Frontal cortex (tissue), 4 donors: Measurements from ENCODE around the gene CATSPER1. TPM values are rescaled to one million over a fixed set of nuclear protein-coding genes. Genes with fewer than 3 reads are reported as not detected.
"Not testable (repeated sequence)": the region's sequence is repeated elsewhere in the genome, so short reads cannot be mapped to it uniquely, and the experiment has no call there.

Source experiments
- DNase-seq, 2 donors: peaks; one replicate each; pipeline ENCODE4 v3.0.0; 2012; ENCODE audit warnings: low spot score in 2 of 2
- FAIRE-seq: peaks from 2 replicates; lab custom pipeline; 2012; peaks lifted over from hg19 to GRCh38; lab: Jason Lieb, UNC
- total RNA-seq: library from RNA; depleted of rRNA; stranded (reverse); fragments of >200 nt; gene quantifications from one replicate; pipeline ENCODE4 v1.2.3, GENCODE V29; 2014
- donor health status: control.
- donor health status: control.
- donor health status: control.

CATSPER1 gene
- total RNA-seq, 1 donor from 2014 or later: not detected

- FAIRE-seq (no peak), DNase-seq (no peak)
These were observed 26.3 kb upstream of the CATSPER1 start for GRCh38 chr11:66052664-66052982.

- no peak for FAIRE-seq
- DNase-seq: peak; percentile 98 to 99
These were observed 25.7 kb upstream of the CATSPER1 start, which contains the start of gene SF3B2 for GRCh38 chr11:66051766-66052663. Gene SF3B2, plus strand, starts transcription at chr11:66052364. Its CDS starts 21 bp downstream, at chr11:66052385.

DNA sequence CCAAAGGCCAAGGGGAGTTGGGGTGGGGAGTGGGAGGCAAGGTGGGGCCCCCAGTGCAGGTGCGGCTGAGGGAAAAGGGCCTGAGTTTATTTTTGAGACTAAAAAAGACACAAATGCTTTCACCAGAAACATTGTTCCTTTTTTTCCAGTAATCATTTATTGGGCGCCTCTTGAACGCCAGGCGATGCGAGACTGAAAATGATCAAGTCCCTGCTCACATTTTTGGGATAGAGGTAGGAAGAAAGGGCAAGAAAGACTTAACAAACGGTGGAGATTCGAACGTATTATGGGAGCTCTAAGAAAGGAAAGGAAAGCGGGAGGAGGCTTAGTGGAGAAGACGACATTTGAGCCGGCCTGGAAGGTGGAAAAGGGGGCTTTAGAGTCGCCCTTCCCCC is 25.1 kb upstream of the CATSPER1 start:
- DNase-seq (no peak), FAIRE-seq (no peak)

GRCh38 chr11:66050581-66051231 is 24.4 kb upstream of the CATSPER1 start:
- FAIRE-seq (no peak), DNase-seq (peak in 1 of 2 donors; percentile 46)

- FAIRE-seq (no peak), DNase-seq (peak in 1 of 2 donors; percentile 46)
These were observed 22.5 kb upstream of the CATSPER1 start, which contains the start of gene GAL3ST3 for GRCh38 chr11:66048547-66049323. Gene GAL3ST3, minus strand, starts transcription at chr11:66049161. Its CDS starts 3,746 bp downstream, at chr11:66045415.

- DNase-seq (peak in 1 of 2 donors; percentile 16), FAIRE-seq (no peak)
These were observed 21.5 kb upstream of the CATSPER1 start for GRCh38 chr11:66047541-66048365.

- DNase-seq (peak in 1 of 2 donors; percentile 5), FAIRE-seq (no peak)
These were observed 20.6 kb upstream of the CATSPER1 start for GRCh38 chr11:66046901-66047300.

DNA sequence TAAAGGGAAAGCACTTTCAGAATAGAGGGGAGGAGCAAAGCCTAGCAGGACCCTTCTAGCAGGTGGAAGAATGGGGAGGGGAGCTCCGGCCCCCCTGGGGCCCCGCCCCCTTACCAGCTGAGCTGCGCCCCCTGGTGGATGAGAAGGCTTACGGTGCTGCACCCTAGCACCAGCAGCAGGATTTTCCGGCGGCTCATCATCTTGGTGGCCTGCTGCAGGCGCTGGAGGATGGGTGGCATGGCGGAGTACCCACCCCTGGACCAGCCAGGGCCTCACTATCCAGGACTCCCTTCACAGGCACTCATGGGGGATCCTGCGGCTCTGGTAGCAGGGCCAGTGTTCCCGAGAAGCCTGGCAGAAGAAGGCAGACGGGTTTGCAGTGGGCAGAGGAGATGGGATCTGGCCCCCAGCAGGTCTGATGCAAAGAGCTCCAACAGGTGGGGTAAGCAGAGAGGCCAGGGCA is 18.9 kb upstream of the CATSPER1 start:
- no peak for FAIRE-seq
- peak; percentile 81 to 88 for DNase-seq

DNA sequence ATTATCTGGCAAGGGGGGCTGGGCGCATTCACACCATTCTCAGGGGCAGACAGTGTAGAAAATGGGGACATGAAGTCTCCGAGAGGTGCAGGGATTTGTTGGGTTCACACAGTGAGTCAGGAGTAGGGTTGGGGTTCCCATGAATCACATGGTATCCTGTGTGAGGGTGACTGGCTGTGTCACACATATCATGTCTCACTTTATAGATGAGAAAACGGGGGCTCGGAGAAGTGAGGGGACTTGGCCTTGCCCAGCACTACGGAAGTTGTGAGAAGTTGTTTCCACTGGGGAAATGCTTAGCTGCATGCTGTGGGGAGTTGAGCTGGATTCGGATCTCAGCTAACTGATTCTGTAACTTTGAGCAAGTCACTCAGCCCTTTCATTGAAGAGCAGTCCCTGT is 18.5 kb upstream of the CATSPER1 start:
- FAIRE-seq: no peak

DNA sequence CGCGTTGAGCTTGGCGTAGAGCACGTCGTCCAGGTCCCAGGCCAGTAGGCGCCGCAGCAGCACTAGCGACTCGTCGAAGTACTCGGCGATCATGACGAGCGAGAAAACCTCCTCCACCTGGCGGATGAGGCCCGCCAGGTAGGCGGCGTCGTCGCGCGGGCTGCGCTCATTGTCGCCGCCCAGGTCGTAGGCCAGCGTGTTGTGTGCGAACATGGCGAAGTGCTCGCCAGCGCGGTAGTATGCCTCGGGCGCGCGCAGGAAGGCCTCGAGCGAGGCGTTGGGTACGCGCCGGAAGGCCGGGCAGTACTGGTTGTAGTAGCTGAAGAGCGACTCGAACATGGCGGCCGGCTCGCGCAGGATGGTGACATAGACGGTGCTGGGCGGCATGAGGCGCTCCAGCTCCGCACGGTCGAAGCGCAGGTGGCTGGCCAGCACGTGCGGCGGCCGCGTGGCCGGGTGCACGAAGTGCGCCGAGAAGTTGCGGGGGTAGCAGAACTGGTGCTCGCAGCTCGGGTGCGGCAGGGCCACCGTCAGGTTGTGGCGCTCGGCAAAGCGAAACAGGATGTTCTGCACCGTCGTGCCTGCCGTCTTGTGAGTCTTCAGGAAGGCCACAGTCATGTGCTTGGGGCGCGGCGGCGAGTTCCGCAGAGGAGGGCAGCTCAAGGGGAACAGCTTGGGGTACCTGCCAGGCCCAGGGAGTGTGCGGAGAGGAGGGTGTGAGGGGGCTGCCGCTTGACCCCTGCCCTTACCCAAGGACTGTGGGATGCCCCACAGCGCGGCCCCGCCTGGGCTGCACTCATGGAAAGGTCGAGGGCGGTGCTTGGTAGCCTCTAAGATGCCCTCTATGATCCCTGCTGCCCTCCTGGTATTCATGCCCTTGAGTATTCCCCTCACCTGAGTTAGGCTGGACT is 17.0 kb upstream of the CATSPER1 start:
- DNase-seq (peak; percentile 4 to 27), FAIRE-seq (no peak)

More for the DNA sequence above, 18.5 kb upstream of the CATSPER1 start:
- no peak for DNase-seq

DNA sequence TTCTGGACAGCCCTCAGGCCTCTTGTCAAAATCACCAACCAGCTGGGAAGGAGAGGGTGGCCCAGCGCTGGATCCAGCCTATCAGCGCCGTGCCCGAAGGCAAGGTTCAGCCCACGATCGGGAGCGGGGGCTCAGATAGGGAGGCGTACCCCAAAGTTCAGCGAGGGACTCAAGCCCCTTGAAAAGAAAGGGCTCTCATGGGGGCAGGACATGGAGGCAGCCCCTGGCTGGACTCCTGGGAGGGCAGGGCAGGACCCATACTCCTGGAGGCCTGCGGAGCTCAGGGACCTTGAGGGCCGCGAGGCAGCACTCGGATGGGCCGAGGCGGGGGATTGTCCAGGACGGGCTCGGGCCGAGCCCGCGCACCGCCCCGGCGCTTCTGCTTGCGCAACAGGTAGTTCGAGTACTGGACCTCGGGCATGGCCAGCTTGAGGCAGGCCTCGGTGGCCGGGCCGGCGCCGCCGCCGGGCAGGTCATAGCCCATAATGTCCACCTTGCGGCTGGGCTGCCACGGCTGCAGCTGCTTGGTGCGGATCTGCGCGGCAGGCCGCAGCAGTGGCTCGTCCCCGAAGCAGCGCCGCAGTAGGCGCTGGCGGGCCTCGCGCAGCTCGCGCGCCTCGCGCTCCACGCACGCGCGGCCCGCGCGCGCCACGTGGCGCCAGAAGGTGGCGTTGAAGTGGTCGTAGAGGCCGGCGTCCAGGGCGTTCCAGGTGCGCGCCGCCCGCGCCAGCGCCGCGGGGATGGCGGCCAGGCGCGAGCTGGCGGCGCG is 16.1 kb upstream of the CATSPER1 start:
- DNase-seq (peak; percentile 5 to 10), FAIRE-seq (no peak)

- no peak for FAIRE-seq
- DNase-seq: no peak
These were observed 13.5 kb upstream of the CATSPER1 start for GRCh38 chr11:66039765-66040164.

GRCh38 chr11:66037327-66037726 is 11.0 kb upstream of the CATSPER1 start:
- DNase-seq (no peak), FAIRE-seq (no peak)

GRCh38 chr11:66036334-66036710 is 10.0 kb upstream of the CATSPER1 start:
- DNase-seq: no peak
- no peak for FAIRE-seq

GRCh38 chr11:66035653-66036333 is 9.5 kb upstream of the CATSPER1 start:
- DNase-seq: no peak
- no peak for FAIRE-seq

DNA sequence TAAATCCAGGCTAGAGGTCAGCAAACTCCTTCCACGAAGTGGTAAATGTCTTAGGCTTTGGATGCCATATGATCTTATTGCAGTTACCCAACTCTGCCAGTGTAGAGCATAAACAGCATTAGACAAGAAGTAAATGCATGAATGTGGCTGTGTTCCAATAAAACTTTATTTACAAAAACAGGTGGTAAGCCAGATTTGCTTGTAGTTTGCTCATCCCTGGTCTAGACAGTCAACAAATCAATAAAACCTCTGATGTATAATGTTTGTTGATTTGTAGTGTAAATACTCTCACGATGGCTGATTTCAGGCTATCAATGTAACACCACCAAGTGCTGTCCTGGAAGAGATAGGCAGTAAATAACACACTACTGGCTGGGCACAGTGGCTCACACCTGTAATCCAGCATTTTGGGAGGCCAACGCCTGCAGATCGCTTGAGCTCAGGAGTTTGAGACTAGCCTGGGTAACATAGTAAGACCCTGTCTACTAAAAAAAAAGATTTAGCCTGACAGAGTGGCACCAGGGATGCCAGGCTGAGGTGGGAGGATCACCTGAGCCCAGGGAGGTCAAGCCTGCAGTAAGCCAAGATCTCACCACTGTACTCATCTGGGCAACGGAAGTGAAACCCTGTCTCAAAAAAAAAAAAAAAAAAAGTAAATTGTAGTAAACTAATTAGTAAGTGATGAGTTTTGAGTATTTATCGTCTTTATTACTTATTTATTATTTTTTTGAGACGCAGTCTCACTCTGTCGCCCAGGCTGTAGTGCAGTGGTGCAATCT is 6.9 kb upstream of the CATSPER1 start:
- no peak for DNase-seq
- FAIRE-seq: no peak

DNA sequence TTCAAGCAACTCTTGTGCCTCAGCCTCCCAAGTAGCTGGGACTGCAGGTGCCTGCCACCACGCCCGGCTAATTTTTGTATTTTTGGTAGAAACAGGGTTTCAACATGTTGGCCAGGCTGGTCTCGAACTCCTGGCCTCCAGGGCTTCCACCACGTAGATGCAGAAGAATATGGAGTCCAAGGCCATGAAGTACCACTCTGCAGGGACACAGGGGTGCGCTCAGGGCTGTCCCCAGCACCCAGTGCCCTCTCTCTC is 3.2 kb downstream of the CATSPER1 start:
- not testable (repeated sequence) for FAIRE-seq, DNase-seq
